Naive thymus-derived CD4-positive, alpha-beta T cell (primary cell): ENCODE data around the gene PTPRN2. TPM values are rescaled to one million over a fixed set of nuclear protein-coding genes. Genes with fewer than 3 reads are reported as not detected.
A peak's percentile ranks its signal among the peaks of the same experiment; 100 is the strongest.

Experiments
- ATAC-seq: fragments of 150-1000 bp; cut with Tn5 transposase; 2 replicates; pipeline ENCODE4 v1.10.0; 2021; ENCODE audit warnings: mild to moderate bottlenecking, moderate library complexity
- CTCF ChIA-PET: fragments of 350-600 bp; sonication (Branson Sonifier 250); formaldehyde crosslinking; loops from one replicate; lab custom pipeline; 2021; ENCODE audit warnings: antibody characterized with exemption; lab: Charles Lee
- POLR2A ChIA-PET: fragments of 350-600 bp; sonication (Branson Sonifier 250); formaldehyde crosslinking; loops from one replicate; lab custom pipeline; 2021; ENCODE audit warnings: antibody characterized with exemption, inconsistent platforms; lab: Charles Lee
- DNase-seq, 9 donors: peaks; one replicate each; pipeline versions ENCODE4 v3.0.0 to v3.0.0-alpha.2; 2020 to 2022; ENCODE audit warnings: mixed read lengths in 1 of 9
- H3K27ac ChIP-seq: one replicate; pipeline ENCODE4 v1.7.0; 2013; ENCODE audit warnings: mild to moderate bottlenecking, low read depth, low read length, moderate library complexity
- H3K27me3 ChIP-seq, 2 donors: one replicate each; pipeline ENCODE4 v1.7.0; 2013; ENCODE audit warnings: low read length in 2 of 2, mild to moderate bottlenecking in 2 of 2, moderate library complexity in 2 of 2; ENCODE audit not compliant: control insufficient read depth in 2 of 2, insufficient read depth in 2 of 2
- H3K36me3 ChIP-seq, 3 experiments: 1 replicate in 2 of 3; 2 replicates in 1 of 3; pipeline ENCODE4 v1.7.0; 2013; ENCODE audit warnings: low read length in 3 of 3, mild to moderate bottlenecking in 3 of 3, moderate library complexity in 1 of 3; ENCODE audit not compliant: insufficient read depth in 3 of 3, control insufficient read depth in 2 of 3
- H3K4me1 ChIP-seq, 2 donors: one replicate each; pipeline ENCODE4 v1.7.0; 2013; ENCODE audit warnings: low read length in 2 of 2, mild to moderate bottlenecking in 2 of 2, moderate library complexity in 1 of 2; ENCODE audit not compliant: control insufficient read depth in 2 of 2, insufficient read depth in 2 of 2
- H3K4me3 ChIP-seq: 2 replicates; pipeline ENCODE4 v1.7.0; 2013; ENCODE audit warnings: mild to moderate bottlenecking, low read length
- H3K9me3 ChIP-seq, 3 experiments: 1 replicate in 2 of 3; 2 replicates in 1 of 3; pipeline ENCODE4 v1.7.0; 2013; ENCODE audit warnings: low read length in 3 of 3; ENCODE audit not compliant: control insufficient read depth in 2 of 3
- H3K27ac Mint-ChIP-seq, 9 donors: one replicate each; pipeline ENCODE4 v1.8.0; 2020 to 2022; ENCODE audit warnings: mixed read lengths in 9 of 9, mild to moderate bottlenecking in 8 of 9, moderate library complexity in 5 of 9, inconsistent platforms in 2 of 9
- H3K27me3 Mint-ChIP-seq, 5 donors: one replicate each; pipeline ENCODE4 v1.8.0; 2021 to 2022; ENCODE audit warnings: mixed read lengths in 5 of 5, mild to moderate bottlenecking in 1 of 5
- H3K36me3 Mint-ChIP-seq, 5 donors: one replicate each; pipeline ENCODE4 v1.8.0; 2020 to 2022; ENCODE audit warnings: mixed read lengths in 5 of 5, mild to moderate bottlenecking in 3 of 5, inconsistent platforms in 1 of 5
- H3K4me1 Mint-ChIP-seq, 7 donors: one replicate each; pipeline ENCODE4 v1.8.0; 2020 to 2022; ENCODE audit warnings: mixed read lengths in 7 of 7, mild to moderate bottlenecking in 3 of 7, inconsistent platforms in 1 of 7
- H3K4me3 Mint-ChIP-seq, 10 donors: one replicate each; pipeline ENCODE4 v1.8.0; 2020 to 2022; ENCODE audit warnings: mild to moderate bottlenecking in 10 of 10, mixed read lengths in 10 of 10, moderate library complexity in 6 of 10, inconsistent platforms in 2 of 10
- H3K9me3 Mint-ChIP-seq, 11 donors: one replicate each; pipeline ENCODE4 v1.8.0; 2020 to 2022; ENCODE audit warnings: mixed read lengths in 11 of 11, mild to moderate bottlenecking in 4 of 11, inconsistent platforms in 1 of 11, moderate library complexity in 1 of 11
- intact Hi-C, 2 donors: fragments of 100-400 bp; cut with micrococcal nuclease; formaldehyde crosslinking; loops; one replicate each; pipeline ENCODE4 v1.15.1; 2023
- polyA plus RNA-seq, 2 donors: library from polyadenylated mRNA; unstranded; fragments of 300-500 nt; fragmentation: Illumina TruSeq; gene quantifications; one replicate each; pipeline ENCODE4 v1.2.3, GENCODE V29; 2021
- total RNA-seq, 6 experiments: library from RNA in 5 of 6; stranded (reverse) in 5 of 6; gene quantifications; 1 replicate in 5 of 6; 2 replicates in 1 of 6; pipeline ENCODE4 v1.2.3 and lab custom pipeline; 2021 to 2026

Gene PTPRN2
- total and polyA plus RNA-seq, 7 experiments from 2014 or later, result 0.58 to 2.3 (median 1.4) TPM

DNA sequence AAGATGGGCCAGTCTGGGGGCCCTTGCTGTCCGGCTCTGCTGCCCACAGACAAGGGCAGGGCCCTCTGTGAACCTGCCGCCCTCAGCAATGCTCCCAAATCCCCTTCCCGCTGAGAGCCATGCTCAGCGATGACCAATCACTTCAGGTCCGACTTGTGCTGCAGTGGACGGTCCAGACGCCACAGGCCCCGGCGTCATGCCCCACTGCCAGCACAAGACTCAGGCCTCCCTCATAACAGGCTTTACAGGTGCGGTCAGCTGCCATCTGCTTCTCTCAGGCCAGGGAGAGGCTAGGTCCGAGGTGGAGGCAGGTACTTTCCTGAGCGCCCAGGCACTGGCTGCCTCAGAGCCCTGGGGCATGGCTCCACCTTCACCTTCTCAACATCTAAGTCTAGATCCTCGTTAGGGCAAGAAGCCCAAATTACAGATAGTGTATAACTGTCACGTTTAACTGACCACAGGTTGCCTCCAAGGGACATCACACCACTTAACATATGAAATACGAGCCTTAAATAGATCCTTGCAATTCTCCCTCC lies 393.2 kb downstream of the PTPRN2 start:
- Mint-ChIP-seq H3K4me1 (no peaks in the 10 kb centered on the region), H3K27ac (no peak overlapping the region), H3K4me3 (no peak overlapping the region), H3K27me3 (peaks cover 0 to 15% (median 0%) of the 10 kb centered on the region in 5 donors), H3K36me3 (peaks cover 0 to 5% (median 0%) of the 10 kb centered on the region in 5 donors), H3K9me3 (peaks cover 0 to 26% (median 14%) of the 10 kb centered on the region in 11 donors)
- Histone ChIP-seq H3K4me3 (no peak overlapping the region), H3K9me3 (no peaks in the 10 kb centered on the region), H3K27me3 (no peaks in the 10 kb centered on the region), H3K27ac (no peak overlapping the region), H3K36me3 (no peaks in the 10 kb centered on the region), H3K4me1 (no peaks in the 10 kb centered on the region)
- ChIA-PET POLR2A (no interaction called here), CTCF (no interaction called here)
- DNase-seq (no peak), ATAC-seq (no peak)
- intact Hi-C loops, result no loop called here

DNA sequence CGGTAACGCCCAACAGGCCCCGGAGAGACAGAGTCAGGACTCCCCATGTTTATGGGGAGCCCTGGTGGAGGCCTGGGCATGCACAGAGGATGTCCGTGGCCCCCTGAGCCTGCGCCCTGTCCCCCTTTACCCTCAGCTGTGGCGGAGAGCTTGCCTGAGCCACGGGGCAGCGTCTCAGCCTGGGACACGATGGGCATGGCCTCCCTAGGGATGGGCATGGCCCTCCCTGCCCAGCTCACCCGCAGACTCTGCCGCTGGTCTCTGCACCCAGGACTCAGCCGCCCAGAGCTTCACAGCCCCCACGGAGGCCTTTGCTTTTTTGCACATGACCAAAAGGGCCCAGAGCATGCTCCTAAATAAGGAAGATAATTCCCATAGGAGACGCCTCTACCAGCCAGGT lies 394.2 kb downstream of the PTPRN2 start:
- intact Hi-C loops, result no loop called here
- peak; percentile 21 for ATAC-seq
- no peak for DNase-seq
- peaks cover 0 to 15% (median 0%) of the 10 kb centered on the region in 5 donors for H3K27me3 Mint-ChIP-seq
- H3K4me3 Mint-ChIP-seq, result no peak overlapping the region
- H3K4me3 ChIP-seq, result no peak overlapping the region
- H3K27ac Mint-ChIP-seq, result no peak overlapping the region
- H3K4me1 Mint-ChIP-seq, result no peaks in the 10 kb centered on the region
- ChIA-PET POLR2A (no interaction called here), CTCF (no interaction called here)
- no peak overlapping the region for H3K27ac ChIP-seq
- peaks cover 1 to 29% (median 14%) of the 10 kb centered on the region in 11 donors for H3K9me3 Mint-ChIP-seq
- H3K36me3 Mint-ChIP-seq, result peaks cover 0 to 5% (median 0%) of the 10 kb centered on the region in 5 donors
- H3K27me3 ChIP-seq, result no peaks in the 10 kb centered on the region
- H3K4me1 ChIP-seq, result no peaks in the 10 kb centered on the region
- no peaks in the 10 kb centered on the region for H3K9me3 ChIP-seq
- no peaks in the 10 kb centered on the region for H3K36me3 ChIP-seq

DNA sequence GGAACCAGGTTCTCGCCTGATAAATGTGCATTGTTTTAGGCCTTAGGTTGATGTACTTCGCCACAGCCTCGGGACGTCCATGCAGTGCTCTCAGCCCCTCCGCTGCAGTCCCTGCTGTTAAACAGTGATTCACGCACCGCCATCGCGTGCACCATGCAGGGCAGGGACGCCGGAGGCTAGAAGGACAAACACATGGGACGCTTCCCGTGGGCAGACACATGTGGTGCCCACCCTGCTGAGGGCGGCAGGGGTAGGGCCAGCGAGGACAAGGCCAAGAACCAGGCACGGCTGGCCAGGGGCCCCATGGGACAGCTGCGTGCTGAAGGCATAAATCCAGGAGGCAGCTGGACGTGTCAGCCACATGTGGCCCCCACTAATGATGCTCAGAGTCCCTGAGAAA lies 394.7 kb downstream of the PTPRN2 start:
- H3K4me3 ChIP-seq, result no peak overlapping the region
- intact Hi-C loops, result no loop called here
- no peaks in the 10 kb centered on the region for H3K4me1 ChIP-seq
- ChIA-PET POLR2A (no interaction called here), CTCF (no interaction called here)
- ATAC-seq, result no peak
- Mint-ChIP-seq H3K4me3 (no peak overlapping the region), H3K9me3 (peaks cover 1 to 29% (median 14%) of the 10 kb centered on the region in 11 donors), H3K27ac (no peak overlapping the region), H3K36me3 (peaks cover 0 to 5% (median 0%) of the 10 kb centered on the region in 5 donors), H3K27me3 (peaks cover 0 to 15% (median 0%) of the 10 kb centered on the region in 5 donors), H3K4me1 (no peaks in the 10 kb centered on the region)
- H3K36me3 ChIP-seq, result no peaks in the 10 kb centered on the region
- H3K9me3 ChIP-seq, result no peaks in the 10 kb centered on the region
- no peak for DNase-seq
- H3K27me3 ChIP-seq, result no peaks in the 10 kb centered on the region
- no peak overlapping the region for H3K27ac ChIP-seq

DNA sequence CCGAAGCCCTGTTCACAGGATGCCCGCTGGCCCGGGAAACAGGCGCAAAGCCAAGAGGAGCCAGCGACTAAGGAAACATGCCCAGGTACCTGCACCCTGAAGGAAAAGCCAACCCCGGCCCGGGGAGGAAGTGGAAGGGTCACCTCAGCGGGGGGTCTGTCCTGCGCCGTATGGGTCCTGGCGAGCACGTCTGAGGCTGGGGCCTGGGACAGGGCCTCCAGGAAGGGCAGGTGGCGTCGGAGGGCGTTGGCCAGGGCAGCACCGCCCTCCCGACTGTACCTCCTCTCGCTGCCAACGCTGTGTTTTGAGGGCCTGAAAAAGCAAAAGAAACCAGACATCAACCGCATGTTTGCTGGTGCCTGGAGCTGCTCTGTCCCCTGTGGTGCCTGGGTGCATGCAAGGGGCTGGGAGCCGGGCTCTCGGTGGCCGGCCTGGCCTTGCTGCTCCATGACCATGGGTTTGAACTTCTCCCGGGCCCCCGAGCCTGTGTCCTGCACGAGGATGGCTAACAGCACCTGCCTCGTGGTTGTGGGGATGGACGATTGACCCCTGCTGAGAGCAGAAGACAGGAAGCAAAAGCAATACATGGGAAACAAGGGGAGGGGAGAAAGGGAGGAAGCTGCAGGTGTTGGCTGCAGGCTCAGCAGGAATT lies 395.3 kb downstream of the PTPRN2 start:
- Mint-ChIP-seq H3K27me3 (peaks cover 0 to 20% (median 0%) of the 10 kb centered on the region in 5 donors), H3K4me3 (no peak overlapping the region), H3K9me3 (peaks cover 0 to 29% (median 14%) of the 10 kb centered on the region in 11 donors), H3K36me3 (peaks cover 0 to 5% (median 0%) of the 10 kb centered on the region in 5 donors), H3K27ac (no peak overlapping the region), H3K4me1 (no peaks in the 10 kb centered on the region)
- H3K27me3 ChIP-seq, result no peaks in the 10 kb centered on the region
- no peaks in the 10 kb centered on the region for H3K4me1 ChIP-seq
- H3K4me3 ChIP-seq, result no peak overlapping the region
- POLR2A ChIA-PET, result no interaction called here
- ATAC-seq, result no peak
- H3K36me3 ChIP-seq, result no peaks in the 10 kb centered on the region
- CTCF ChIA-PET, result no interaction called here
- intact Hi-C loops, result no loop called here
- H3K27ac ChIP-seq, result no peak overlapping the region
- no peak for DNase-seq
- no peaks in the 10 kb centered on the region for H3K9me3 ChIP-seq

DNA sequence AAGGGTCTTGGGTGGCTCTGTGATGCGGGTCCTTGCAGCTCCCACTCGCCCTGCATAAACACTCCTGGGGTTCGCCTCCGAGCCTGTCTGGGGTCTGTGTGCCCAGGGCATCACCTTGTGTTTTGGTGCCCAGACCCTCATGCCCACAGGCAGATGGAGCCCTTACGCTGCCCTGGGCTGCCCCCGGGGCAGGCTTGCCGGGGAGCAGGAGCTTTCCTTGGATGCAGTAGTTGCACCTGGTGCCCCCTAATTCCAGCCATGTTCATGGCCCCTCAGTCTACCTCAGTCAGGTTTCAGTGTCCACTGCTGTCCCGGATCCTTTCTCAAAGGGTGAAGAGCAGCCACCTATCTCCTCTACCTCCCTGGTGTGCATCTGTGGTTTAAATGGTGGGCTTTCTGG lies 396.0 kb downstream of the PTPRN2 start:
- H3K27me3 Mint-ChIP-seq, result peaks cover 0 to 22% (median 4%) of the 10 kb centered on the region in 5 donors
- no peaks in the 10 kb centered on the region for H3K9me3 ChIP-seq
- DNase-seq (no peak), ATAC-seq (no peak)
- POLR2A ChIA-PET, result no interaction called here
- no peak overlapping the region for H3K27ac Mint-ChIP-seq
- CTCF ChIA-PET, result no interaction called here
- no peaks in the 10 kb centered on the region for H3K4me1 ChIP-seq
- intact Hi-C loops, result no loop called here
- H3K36me3 Mint-ChIP-seq, result peaks cover 0 to 5% (median 0%) of the 10 kb centered on the region in 5 donors
- H3K4me3 ChIP-seq, result no peak overlapping the region
- H3K27ac ChIP-seq, result no peak overlapping the region
- peaks cover 0 to 28% (median 14%) of the 10 kb centered on the region in 11 donors for H3K9me3 Mint-ChIP-seq
- no peaks in the 10 kb centered on the region for H3K4me1 Mint-ChIP-seq
- H3K36me3 ChIP-seq, result no peaks in the 10 kb centered on the region
- no peaks in the 10 kb centered on the region for H3K27me3 ChIP-seq
- H3K4me3 Mint-ChIP-seq, result no peak overlapping the region

DNA sequence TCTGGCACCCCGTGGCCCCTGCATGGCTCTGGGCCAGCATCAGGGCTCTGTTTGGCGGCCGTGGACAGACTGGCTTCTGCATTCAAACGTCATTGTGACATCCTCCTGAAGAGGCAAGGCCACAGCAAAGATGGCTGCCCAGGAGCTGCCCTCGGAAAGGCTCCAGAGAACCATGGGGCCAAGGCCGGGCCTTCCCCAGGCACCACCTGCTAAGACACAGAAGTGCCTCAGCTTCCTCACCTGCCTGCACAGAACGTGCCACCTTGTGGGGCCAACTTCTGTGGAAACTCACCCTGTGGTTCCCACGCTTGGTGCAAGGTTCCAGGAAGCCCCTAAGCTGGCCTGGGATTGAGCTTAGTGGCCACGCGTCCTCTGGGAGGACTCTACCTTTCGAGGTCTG lies 396.9 kb downstream of the PTPRN2 start:
- H3K36me3 ChIP-seq, result no peaks in the 10 kb centered on the region
- no peak for ATAC-seq

DNA sequence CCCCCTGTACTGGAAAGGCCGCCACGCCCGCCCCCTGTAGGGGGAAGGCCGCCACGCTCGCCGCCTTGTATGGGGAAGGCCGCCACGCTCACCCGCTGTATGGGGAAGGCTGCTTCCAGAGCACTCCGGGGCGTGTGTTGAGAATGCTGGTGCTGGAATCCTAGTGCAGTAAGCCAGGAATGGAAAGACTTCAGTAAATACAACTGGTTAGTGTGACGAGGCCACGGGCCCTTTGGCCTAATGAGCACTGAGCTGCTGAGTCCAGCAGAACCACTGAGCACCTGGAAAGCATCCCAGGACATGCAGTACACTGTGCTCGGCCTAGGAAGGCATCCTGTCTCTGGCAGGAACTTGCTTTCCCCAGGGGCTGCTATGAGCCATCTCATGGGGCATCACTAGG lies 398.9 kb downstream of the PTPRN2 start:
- ChIA-PET POLR2A (no interaction called here), CTCF (no interaction called here)
- Mint-ChIP-seq H3K36me3 (no peaks in the 10 kb centered on the region), H3K4me3 (no peak overlapping the region), H3K4me1 (no peaks in the 10 kb centered on the region), H3K9me3 (peaks cover 0 to 10% (median 1%) of the 10 kb centered on the region in 11 donors), H3K27ac (no peak overlapping the region), H3K27me3 (peaks cover 0 to 17% (median 5%) of the 10 kb centered on the region in 5 donors)
- no peak for DNase-seq
- H3K36me3 ChIP-seq, result no peaks in the 10 kb centered on the region
- ATAC-seq, result no peak
- no peaks in the 10 kb centered on the region for H3K9me3 ChIP-seq
- no peaks in the 10 kb centered on the region for H3K27me3 ChIP-seq
- H3K27ac ChIP-seq, result no peak overlapping the region
- H3K4me1 ChIP-seq, result no peaks in the 10 kb centered on the region
- no peak overlapping the region for H3K4me3 ChIP-seq
- intact Hi-C loops, result no loop called here

More for the DNA sequence above, 396.9 kb downstream of the PTPRN2 start:
- intact Hi-C loops, result no loop called here
- no peaks in the 10 kb centered on the region for H3K4me1 Mint-ChIP-seq
- H3K27ac ChIP-seq, result no peak overlapping the region
- H3K9me3 ChIP-seq, result no peaks in the 10 kb centered on the region
- H3K9me3 Mint-ChIP-seq, result peaks cover 0 to 23% (median 11%) of the 10 kb centered on the region in 11 donors
- H3K36me3 Mint-ChIP-seq, result peaks cover 0 to 5% (median 0%) of the 10 kb centered on the region in 5 donors
- no peak overlapping the region for H3K4me3 Mint-ChIP-seq
- no peak overlapping the region for H3K4me3 ChIP-seq
- no peaks in the 10 kb centered on the region for H3K27me3 ChIP-seq
- ChIA-PET POLR2A (no interaction called here), CTCF (no interaction called here)
- no peaks in the 10 kb centered on the region for H3K4me1 ChIP-seq
- no peak overlapping the region for H3K27ac Mint-ChIP-seq
- DNase-seq, result no peak
- peaks cover 0 to 21% (median 6%) of the 10 kb centered on the region in 5 donors for H3K27me3 Mint-ChIP-seq
